ENCODE measurements around the gene MANBA.
"Not testable (repeated sequence)": the region's sequence is repeated elsewhere in the genome, so short reads cannot be mapped to it uniquely, and the experiment has no call there.

DNA sequence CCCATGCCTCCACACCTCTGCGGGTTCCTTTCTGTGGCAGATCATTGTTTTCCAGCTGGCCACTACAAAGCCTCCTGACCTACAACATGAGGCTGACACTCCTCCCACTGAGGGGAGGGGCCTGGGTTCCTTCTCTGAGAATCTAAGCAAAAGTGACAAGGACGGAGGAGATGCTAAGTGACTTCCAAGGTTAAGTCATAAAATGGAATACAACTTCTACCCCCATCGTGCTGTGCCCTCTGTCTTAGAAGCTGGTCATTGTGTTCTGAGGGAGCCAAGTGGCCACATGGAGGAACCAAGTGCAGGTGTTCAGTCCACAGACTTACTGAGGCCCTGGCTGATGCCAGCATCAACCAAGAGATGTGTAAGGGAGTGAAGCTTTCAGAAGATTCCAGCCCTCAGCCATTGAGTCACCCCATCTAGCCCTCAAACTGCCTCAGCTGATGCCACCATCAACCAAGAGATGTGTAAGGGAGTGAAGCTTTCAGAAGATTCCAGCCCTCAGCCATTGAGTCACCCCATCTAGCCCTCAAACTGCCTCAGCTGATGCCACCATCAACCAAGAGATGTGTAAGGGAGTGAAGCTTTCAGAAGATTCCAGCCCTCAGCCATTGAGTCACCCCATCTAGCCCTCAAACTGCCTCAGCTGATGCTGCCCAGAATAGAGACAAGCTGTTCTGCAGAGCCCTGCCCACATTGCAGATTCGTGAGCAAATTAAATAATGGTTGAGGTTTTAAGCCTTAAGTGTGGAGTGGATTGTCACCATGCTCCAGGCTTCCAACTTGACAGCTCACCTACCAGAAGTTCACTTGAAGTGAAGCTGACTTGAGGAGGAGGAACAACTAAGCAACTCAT, 140.8 kb downstream of the MANBA start:
- TF ChIP-seq POLR2A (IDR thresholded peaks at IDR 0.05; ENCODE audit: low read length); GATA1 (IDR thresholded peaks at IDR 0.05; ENCODE audit: low read depth, low read length): not testable (repeated sequence)
